ENCODE measurements around the gene TFIP11.

- TF ChIP-seq POLR2A (IDR thresholded peaks at IDR 0.05): no peak
- TF ChIP-seq, protein P1, sequence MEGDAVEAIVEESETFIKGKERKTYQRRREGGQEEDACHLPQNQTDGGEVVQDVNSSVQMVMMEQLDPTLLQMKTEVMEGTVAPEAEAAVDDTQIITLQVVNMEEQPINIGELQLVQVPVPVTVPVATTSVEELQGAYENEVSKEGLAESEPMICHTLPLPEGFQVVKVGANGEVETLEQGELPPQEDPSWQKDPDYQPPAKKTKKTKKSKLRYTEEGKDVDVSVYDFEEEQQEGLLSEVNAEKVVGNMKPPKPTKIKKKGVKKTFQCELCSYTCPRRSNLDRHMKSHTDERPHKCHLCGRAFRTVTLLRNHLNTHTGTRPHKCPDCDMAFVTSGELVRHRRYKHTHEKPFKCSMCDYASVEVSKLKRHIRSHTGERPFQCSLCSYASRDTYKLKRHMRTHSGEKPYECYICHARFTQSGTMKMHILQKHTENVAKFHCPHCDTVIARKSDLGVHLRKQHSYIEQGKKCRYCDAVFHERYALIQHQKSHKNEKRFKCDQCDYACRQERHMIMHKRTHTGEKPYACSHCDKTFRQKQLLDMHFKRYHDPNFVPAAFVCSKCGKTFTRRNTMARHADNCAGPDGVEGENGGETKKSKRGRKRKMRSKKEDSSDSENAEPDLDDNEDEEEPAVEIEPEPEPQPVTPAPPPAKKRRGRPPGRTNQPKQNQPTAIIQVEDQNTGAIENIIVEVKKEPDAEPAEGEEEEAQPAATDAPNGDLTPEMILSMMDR (IDR thresholded peaks at IDR 0.05): no peak
Observed at GRCh38 chr22:26527574-26528465, 15.5 kb upstream of the TFIP11 start.
